Stimulated activated CD8-positive, alpha-beta memory T cell treated with anti-CD3 and anti-CD28 coated beads, Interleukin-2, amount 100 ng/mL, for 1 hour (primary cell): ENCODE data around the gene CUBN.

Experiments used
- DNase-seq, 2 donors: peaks; one replicate each; pipeline ENCODE4 v3.0.0-alpha.2; 2020; ENCODE audit warnings: low read depth in 2 of 2

Gene CUBN

GRCh38 chr10:16822726-16823360, 306.8 kb downstream of the CUBN start:
- DNase-seq = no peak

GRCh38 chr10:16822027-16822426, 307.6 kb downstream of the CUBN start:
- no peak for DNase-seq

GRCh38 chr10:16820421-16820820, 309.2 kb downstream of the CUBN start:
- no peak for DNase-seq

- no peak for DNase-seq
These were observed 309.6 kb downstream of the CUBN start for GRCh38 chr10:16820018-16820417.

GRCh38 chr10:16819436-16819835, 310.2 kb downstream of the CUBN start:
- no peak for DNase-seq

GRCh38 chr10:16819026-16819425, 310.6 kb downstream of the CUBN start:
- no peak for DNase-seq

GRCh38 chr10:16817125-16818019, 312.2 kb downstream of the CUBN start, which contains the start of gene RSU1:
TSS of gene RSU1 (minus strand) at chr10:16817424. CDS start at chr10:16817081, 343 bp downstream.
- peak; percentile 100 for DNase-seq

- DNase-seq = no peak
These were observed 312.8 kb downstream of the CUBN start for GRCh38 chr10:16816830-16817124.

- DNase-seq = no peak
These were observed 313.4 kb downstream of the CUBN start for GRCh38 chr10:16816171-16816570.

GRCh38 chr10:16814012-16814411, 315.6 kb downstream of the CUBN start:
- DNase-seq = no peak

- DNase-seq = no peak
These were observed 316.9 kb downstream of the CUBN start for GRCh38 chr10:16812676-16813075.

- DNase-seq = no peak
These were observed 317.8 kb downstream of the CUBN start for GRCh38 chr10:16811765-16812164.

- DNase-seq = no peak
These were observed 318.3 kb downstream of the CUBN start for GRCh38 chr10:16811292-16811691.

- no peak for DNase-seq
These were observed 320.4 kb downstream of the CUBN start for GRCh38 chr10:16809074-16809718.

GRCh38 chr10:16804123-16804522, 325.5 kb downstream of the CUBN start:
- no peak for DNase-seq

- no peak for DNase-seq
These were observed 326.1 kb downstream of the CUBN start for GRCh38 chr10:16803464-16803863.

- DNase-seq = no peak
These were observed 330.0 kb downstream of the CUBN start for GRCh38 chr10:16799621-16800020.

GRCh38 chr10:16798571-16798970, 331.0 kb downstream of the CUBN start:
- DNase-seq = no peak

GRCh38 chr10:16795410-16796073, 334.1 kb downstream of the CUBN start:
- DNase-seq = no peak

GRCh38 chr10:16794005-16794404, 335.6 kb downstream of the CUBN start:
- DNase-seq = no peak

- DNase-seq = no peak
These were observed 336.9 kb downstream of the CUBN start for GRCh38 chr10:16792675-16793074.

- no peak for DNase-seq
These were observed 339.8 kb downstream of the CUBN start for GRCh38 chr10:16789765-16790164.
